22Rv1 (cell line): Measurements from ENCODE around the gene GFOD1.

Experiments used
- H3K27ac ChIP-seq: fragments of 450-650 bp; 2 replicates; pipeline ENCODE4 v1.5.1; 2017
- CTCF ChIP-seq: fragments of 450-650 bp; IDR thresholded peaks from 2 replicates; pipeline ENCODE4 v1.5.1; 2017; ENCODE audit warnings: mild to moderate bottlenecking
- ZFX ChIP-seq: fragments of 450-650 bp; IDR thresholded peaks from 2 replicates; pipeline ENCODE4 v1.6.1; 2017; ENCODE audit warnings: antibody characterized with exemption, borderline replicate concordance

The GFOD1 gene

GRCh38 chr6:13311155-13311554 is 176.2 kb downstream of the GFOD1 start:
- TF ChIP-seq ZFX (no peak), CTCF (no peak)
- no peak overlapping the region for H3K27ac ChIP-seq

GRCh38 chr6:13308332-13308731 is 179.1 kb downstream of the GFOD1 start:
- TF ChIP-seq ZFX (no peak), CTCF (no peak)
- H3K27ac ChIP-seq = no peak overlapping the region
